Left ventricle myocardium superior (tissue), 1 donor: ENCODE measurements around the gene TMEM141. TPM values are rescaled to one million over a fixed set of nuclear protein-coding genes. Genes with fewer than 3 reads are reported as not detected.

Experiments
- ATAC-seq: fragments of 200-7000 bp; cut with Tn5 transposase; one replicate; pipeline ENCODE4 v1.9.1; 2020; ENCODE audit warnings: mild to moderate bottlenecking, moderate library complexity
- DNase-seq: peaks from one replicate; pipeline ENCODE4 v3.0.0-alpha.2; 2020
- intact Hi-C: fragments of 100-400 bp; cut with micrococcal nuclease; formaldehyde crosslinking; loops from one replicate; pipeline ENCODE4 v1.11.0; 2022
- long read RNA-seq: library from polyadenylated mRNA; unstranded; transcript quantifications from one replicate; pipeline ENCODE4 v2.0.0, GENCODE V29; 2021
- total RNA-seq: library from RNA; stranded (reverse); fragmentation: NEBNext Ultra II Directional; extraction: Animal tissue kit (Norgen Biotek cat#: 25700); gene quantifications from one replicate; pipeline ENCODE4 v1.2.1, GENCODE V29; 2021
- donor health status: DM: no; HTN: yes; CAD: no; lungs with severe emphysema.

TMEM141 gene
- total RNA-seq: 74.2 TPM
- long read RNA-seq, transcript TMEM141-201 (5 exons, 768 nt): major isoform, 30 of 41 reads
- long read RNA-seq, transcript TMEM141-202 (5 exons, 839 nt): minor isoform, 6 of 41 reads
- long read RNA-seq, partial matches to known transcripts: 1 of 41 reads
- long read RNA-seq, other reads (novel, unspliced or antisense): 2 of 41 reads

- ATAC-seq (peak; percentile 93), DNase-seq (peak; percentile 100)
- intact Hi-C loops: no loop called here
These were observed at the start of gene TMEM141 for GRCh38 chr9:136790640-136791515. Gene TMEM141 (plus strand): TSS chr9:136791344. CDS start chr9:136791371, 27 bp downstream.

- DNase-seq: no peak
- intact Hi-C loops: no loop called here
- ATAC-seq: peak; percentile 7
These were observed 49.1 kb upstream of the TMEM141 start for GRCh38 chr9:136741883-136742571.

- intact Hi-C loops: no loop called here
- DNase-seq (no peak), ATAC-seq (no peak)
These were observed 48.4 kb upstream of the TMEM141 start, which contains the start of gene LCN10 for GRCh38 chr9:136742591-136743391. Gene LCN10 (minus strand): TSS chr9:136742940. CDS start chr9:136742903, 37 bp downstream.

- ATAC-seq (no peak), DNase-seq (peak; percentile 16)
- intact Hi-C loops: no loop called here
These were observed 47.4 kb upstream of the TMEM141 start for GRCh38 chr9:136743639-136744211.

- ATAC-seq (no peak), DNase-seq (peak; percentile 22)
These were observed 46.4 kb upstream of the TMEM141 start for GRCh38 chr9:136744773-136745172.

GRCh38 chr9:136745389-136746154, 45.6 kb upstream of the TMEM141 start:
- peak; percentile 40 for DNase-seq
- intact Hi-C loops: no loop called here

More at GRCh38 chr9:136744773-136745172, 46.4 kb upstream of the TMEM141 start:
- intact Hi-C loops: no loop called here

GRCh38 chr9:136746155-136746490, 45.0 kb upstream of the TMEM141 start:
- ATAC-seq: no peak
- intact Hi-C loops: no loop called here

More at GRCh38 chr9:136745389-136746154, 45.6 kb upstream of the TMEM141 start:
- peak; percentile 22 for ATAC-seq

GRCh38 chr9:136746621-136747020, 44.5 kb upstream of the TMEM141 start:
- no peak for DNase-seq
- intact Hi-C loops: no loop called here
- no peak for ATAC-seq

More at GRCh38 chr9:136746155-136746490, 45.0 kb upstream of the TMEM141 start:
- no peak for DNase-seq

GRCh38 chr9:136747161-136748060, 43.7 kb upstream of the TMEM141 start:
- no peak for DNase-seq
- ATAC-seq: no peak
- intact Hi-C loops: no loop called here

- ATAC-seq (peak; percentile 5), DNase-seq (peak; percentile 20)
- intact Hi-C loops: no loop called here
These were observed 42.9 kb upstream of the TMEM141 start, which contains the start of gene LCN6 for GRCh38 chr9:136748201-136748600. Gene LCN6 (minus strand): TSS chr9:136748525. CDS start chr9:136748483, 42 bp downstream.

- peak; percentile 72 for ATAC-seq
- peak; percentile 79 for DNase-seq
- intact Hi-C loops: no loop called here
These were observed 42.2 kb upstream of the TMEM141 start for GRCh38 chr9:136748666-136749611.

- DNase-seq: no peak
- intact Hi-C loops: no loop called here
- no peak for ATAC-seq
These were observed 40.6 kb upstream of the TMEM141 start for GRCh38 chr9:136750526-136750925.

GRCh38 chr9:136751244-136751643, 39.9 kb upstream of the TMEM141 start:
- ATAC-seq (no peak), DNase-seq (no peak)
- intact Hi-C loops: no loop called here

- ATAC-seq: no peak
- DNase-seq: no peak
- intact Hi-C loops: no loop called here
These were observed 39.3 kb upstream of the TMEM141 start for GRCh38 chr9:136751814-136752213.

- intact Hi-C loops: no loop called here
- DNase-seq: no peak
- no peak for ATAC-seq
These were observed 37.6 kb upstream of the TMEM141 start for GRCh38 chr9:136753371-136754058.
